Neural progenitor cell (in vitro differentiated cells): Measurements from ENCODE around the gene INSR. TPM values are rescaled to one million over a fixed set of nuclear protein-coding genes. Genes with fewer than 3 reads are reported as not detected.
A peak's percentile ranks its signal among the peaks of the same experiment; 100 is the strongest.

ENCODE experiments used
- DNase-seq: peaks from one replicate; pipeline ENCODE4 v3.0.0-alpha.2; 2016; ENCODE audit warnings: low spot score
- H2AFZ ChIP-seq: fragments of 200-600 bp; sonication (generic); replicated peaks from 2 replicates; pipeline ENCODE4 v1.6.1; 2016; ENCODE audit warnings: antibody characterized with exemption
- H3F3A ChIP-seq: fragments of 200-600 bp; sonication (generic); 2 replicates; pipeline ENCODE4 v1.6.1; 2016; ENCODE audit warnings: antibody characterized with exemption, low read depth
- H3K27ac ChIP-seq: fragments of 200-600 bp; sonication (generic); 2 replicates; pipeline ENCODE4 v1.5.1; 2016; ENCODE audit warnings: mild to moderate bottlenecking
- H3K27me3 ChIP-seq: fragments of 200-600 bp; sonication (generic); 2 replicates; pipeline ENCODE4 v1.6.1; 2016; ENCODE audit warnings: mild to moderate bottlenecking, moderate library complexity
- H3K36me3 ChIP-seq: fragments of 200-600 bp; sonication (generic); 2 replicates; pipeline ENCODE4 v1.5.1; 2016
- H3K4me1 ChIP-seq: fragments of 200-600 bp; sonication (generic); 2 replicates; pipeline ENCODE4 v1.6.1; 2016; ENCODE audit warnings: mixed run types
- H3K4me2 ChIP-seq: fragments of 200-600 bp; sonication (generic); 2 replicates; pipeline ENCODE4 v1.6.1; 2016
- H3K4me3 ChIP-seq: fragments of 200-600 bp; sonication (generic); 2 replicates; pipeline ENCODE4 v1.5.1; 2016
- H3K79me2 ChIP-seq: fragments of 200-600 bp; sonication (generic); 2 replicates; pipeline ENCODE4 v1.6.1; 2016; ENCODE audit warnings: low read depth
- H3K9ac ChIP-seq: fragments of 200-600 bp; sonication (generic); 2 replicates; pipeline ENCODE4 v1.6.1; 2016
- H3K9me3 ChIP-seq: fragments of 200-600 bp; sonication (generic); 2 replicates; pipeline ENCODE4 v1.5.1; 2016; ENCODE audit warnings: low read depth
- H4K20me1 ChIP-seq: fragments of 200-600 bp; sonication (generic); 2 replicates; pipeline ENCODE4 v1.6.1; 2016; ENCODE audit warnings: low read depth
- H3K27ac Mint-ChIP-seq: 3 replicates; pipeline ENCODE4 v1.8.0; 2021; ENCODE audit warnings: mixed read lengths
- H3K27me3 Mint-ChIP-seq: 2 replicates; pipeline ENCODE4 v1.8.0; 2022; ENCODE audit warnings: low read depth, mild to moderate bottlenecking, inconsistent platforms, moderate library complexity, mixed read lengths; ENCODE audit not compliant: insufficient read depth
- H3K36me3 Mint-ChIP-seq: 3 replicates; pipeline ENCODE4 v1.8.0; 2021; ENCODE audit warnings: mixed read lengths
- H3K4me1 Mint-ChIP-seq: 3 replicates; pipeline ENCODE4 v1.8.0; 2021; ENCODE audit warnings: mixed read lengths
- H3K4me3 Mint-ChIP-seq: 3 replicates; pipeline ENCODE4 v1.8.0; 2021; ENCODE audit warnings: mild to moderate bottlenecking, moderate library complexity, mixed read lengths
- H3K9me3 Mint-ChIP-seq: 3 replicates; pipeline ENCODE4 v1.8.0; 2020; ENCODE audit warnings: mixed read lengths
- EZH2 ChIP-seq: fragments of 200-600 bp; sonication (generic); IDR thresholded peaks from 2 replicates; pipeline ENCODE4 v1.6.1; 2017; ENCODE audit warnings: antibody characterized with exemption, mild to moderate bottlenecking, moderate library complexity
- EZH2phosphoT487 ChIP-seq: fragments of 200-600 bp; sonication (generic); IDR thresholded peaks from 2 replicates; pipeline ENCODE4 v1.6.1; 2017; ENCODE audit warnings: antibody characterized with exemption
- total RNA-seq: library from RNA; depleted of rRNA; stranded (reverse); fragments of >200 nt; gene quantifications from 2 replicates; pipeline ENCODE4 v1.2.3, GENCODE V29; 2015; ENCODE audit warnings: low replicate concordance
- TF ChIP-seq, protein P1 (sequence below): fragments of 200-600 bp; sonication (generic); IDR thresholded peaks from 2 replicates; pipeline ENCODE4 v1.5.1; 2017; ENCODE audit warnings: antibody characterized with exemption, mild to moderate bottlenecking

The INSR gene
- total RNA-seq, 1 donor from 2014 or later = 20.8 TPM

DNA sequence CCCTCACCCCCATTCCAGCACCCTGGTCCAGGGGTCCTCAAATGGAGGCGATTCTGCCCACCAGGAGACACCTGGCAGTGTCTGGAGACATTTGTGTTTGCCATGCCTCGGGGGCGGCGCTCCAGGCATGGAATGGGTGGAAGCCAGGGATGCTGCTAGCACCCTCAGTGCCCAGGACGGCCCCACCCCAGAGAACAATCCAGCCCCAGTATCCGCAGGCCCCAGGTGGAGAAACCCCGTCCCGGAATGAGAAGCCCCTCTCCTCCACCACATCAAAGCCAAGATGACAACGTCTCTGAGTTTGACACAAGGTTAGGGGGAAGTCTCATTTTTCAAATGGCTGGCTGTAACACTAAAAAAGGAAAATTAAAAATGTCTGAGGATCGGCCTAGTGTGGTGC, 68.5 kb downstream of the INSR start:
- H4K20me1 ChIP-seq = peaks cover 9% of the 10 kb centered on the region
- Mint-ChIP-seq H3K27me3 (peaks cover 5% of the 10 kb centered on the region), H3K9me3 (no peaks in the 10 kb centered on the region), H3K36me3 (no peaks in the 10 kb centered on the region), H3K27ac (no peak overlapping the region), H3K4me1 (no peaks in the 10 kb centered on the region), H3K4me3 (no peak overlapping the region)
- no peaks in the 10 kb centered on the region for H3K36me3 ChIP-seq
- H3K4me3 ChIP-seq = no peak overlapping the region
- no peak overlapping the region for H3K27ac ChIP-seq
- peaks cover 13% of the 10 kb centered on the region for H3K79me2 ChIP-seq
- H3F3A ChIP-seq = no peaks in the 10 kb centered on the region
- no peak overlapping the region for H3K9ac ChIP-seq
- no peak for DNase-seq
- H3K4me1 ChIP-seq = peaks cover 6% of the 10 kb centered on the region
- no peak overlapping the region for H2AFZ ChIP-seq
- no peaks in the 10 kb centered on the region for H3K27me3 ChIP-seq
- H3K4me2 ChIP-seq = no peak overlapping the region
- no peak for TF ChIP-seq EZH2phosphoT487
- TF ChIP-seq EZH2 = no peak
- TF ChIP-seq, protein P1, sequence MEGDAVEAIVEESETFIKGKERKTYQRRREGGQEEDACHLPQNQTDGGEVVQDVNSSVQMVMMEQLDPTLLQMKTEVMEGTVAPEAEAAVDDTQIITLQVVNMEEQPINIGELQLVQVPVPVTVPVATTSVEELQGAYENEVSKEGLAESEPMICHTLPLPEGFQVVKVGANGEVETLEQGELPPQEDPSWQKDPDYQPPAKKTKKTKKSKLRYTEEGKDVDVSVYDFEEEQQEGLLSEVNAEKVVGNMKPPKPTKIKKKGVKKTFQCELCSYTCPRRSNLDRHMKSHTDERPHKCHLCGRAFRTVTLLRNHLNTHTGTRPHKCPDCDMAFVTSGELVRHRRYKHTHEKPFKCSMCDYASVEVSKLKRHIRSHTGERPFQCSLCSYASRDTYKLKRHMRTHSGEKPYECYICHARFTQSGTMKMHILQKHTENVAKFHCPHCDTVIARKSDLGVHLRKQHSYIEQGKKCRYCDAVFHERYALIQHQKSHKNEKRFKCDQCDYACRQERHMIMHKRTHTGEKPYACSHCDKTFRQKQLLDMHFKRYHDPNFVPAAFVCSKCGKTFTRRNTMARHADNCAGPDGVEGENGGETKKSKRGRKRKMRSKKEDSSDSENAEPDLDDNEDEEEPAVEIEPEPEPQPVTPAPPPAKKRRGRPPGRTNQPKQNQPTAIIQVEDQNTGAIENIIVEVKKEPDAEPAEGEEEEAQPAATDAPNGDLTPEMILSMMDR = no peak
- H3K9me3 ChIP-seq = no peaks in the 10 kb centered on the region

DNA sequence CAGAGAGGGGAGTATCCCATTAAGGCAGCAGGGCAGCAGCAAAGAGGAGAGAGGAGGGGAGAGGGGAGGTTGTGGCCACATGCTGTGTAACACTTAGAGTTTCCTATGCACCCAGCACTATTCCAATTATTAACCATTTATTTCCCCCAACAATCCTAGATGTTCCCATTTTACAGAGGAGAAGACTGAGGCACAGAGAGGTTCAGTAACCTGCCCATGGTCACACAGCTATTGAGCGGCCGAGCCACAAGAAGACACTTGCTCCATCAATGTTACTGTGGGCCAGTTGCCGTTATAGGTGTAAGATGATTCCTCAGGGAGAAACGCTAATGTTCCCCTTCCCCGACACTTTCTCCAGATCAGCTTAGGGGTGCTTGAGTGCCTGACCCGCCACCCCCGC, 69.2 kb downstream of the INSR start:
- no peak overlapping the region for H3K4me2 ChIP-seq
- no peaks in the 10 kb centered on the region for H3K27me3 ChIP-seq
- Mint-ChIP-seq H3K27me3 (peaks cover 5% of the 10 kb centered on the region), H3K4me1 (no peaks in the 10 kb centered on the region), H3K36me3 (no peaks in the 10 kb centered on the region), H3K27ac (no peak overlapping the region), H3K9me3 (no peaks in the 10 kb centered on the region), H3K4me3 (no peak overlapping the region)
- no peak overlapping the region for H3K27ac ChIP-seq
- no peak for DNase-seq
- no peaks in the 10 kb centered on the region for H3K9me3 ChIP-seq
- no peaks in the 10 kb centered on the region for H3K36me3 ChIP-seq
- H3K9ac ChIP-seq = no peak overlapping the region
- peaks cover 6% of the 10 kb centered on the region for H3K4me1 ChIP-seq
- no peak overlapping the region for H2AFZ ChIP-seq
- no peaks in the 10 kb centered on the region for H3F3A ChIP-seq
- peaks cover 13% of the 10 kb centered on the region for H3K79me2 ChIP-seq
- no peak overlapping the region for H3K4me3 ChIP-seq
- peaks cover 9% of the 10 kb centered on the region for H4K20me1 ChIP-seq
- TF ChIP-seq, protein P1 = no peak
- TF ChIP-seq EZH2 (no peak), EZH2phosphoT487 (no peak)

DNA sequence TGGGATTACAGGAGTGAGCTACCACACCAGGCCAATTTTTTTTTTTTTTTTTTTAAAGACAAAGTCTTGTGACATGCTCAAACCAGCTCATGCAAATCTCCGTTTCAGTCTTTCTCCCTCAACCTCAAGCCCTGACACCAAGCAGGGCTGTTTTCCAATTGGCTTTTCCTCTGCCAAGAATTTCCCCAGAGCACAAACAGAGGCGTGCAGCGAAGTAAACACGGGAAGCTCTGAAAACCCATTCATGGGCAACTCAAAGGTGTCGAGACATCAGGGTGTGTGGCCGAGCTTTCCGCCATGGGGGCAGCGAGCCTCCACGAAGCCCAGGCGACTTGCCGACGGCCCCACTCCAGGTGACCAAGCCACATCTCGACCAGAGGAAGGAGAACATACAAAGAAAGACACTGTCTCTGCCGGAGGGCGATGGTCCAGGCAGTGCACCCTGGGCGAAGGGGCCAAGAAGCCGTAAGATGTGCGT, 70.0 kb downstream of the INSR start:
- H3K9ac ChIP-seq = no peak overlapping the region
- no peaks in the 10 kb centered on the region for H3K9me3 ChIP-seq
- TF ChIP-seq EZH2 (no peak), EZH2phosphoT487 (no peak)
- TF ChIP-seq, protein P1 = no peak
- H2AFZ ChIP-seq = no peak overlapping the region
- peaks cover 5% of the 10 kb centered on the region for H3K27me3 Mint-ChIP-seq
- H3K27ac Mint-ChIP-seq = peak overlapping the region; percentile 84
- no peak overlapping the region for H3K4me3 ChIP-seq
- H3K27me3 ChIP-seq = no peaks in the 10 kb centered on the region
- peaks cover 6% of the 10 kb centered on the region for H3K4me1 ChIP-seq
- no peaks in the 10 kb centered on the region for H3K4me1 Mint-ChIP-seq
- no peak overlapping the region for H3K4me3 Mint-ChIP-seq
- no peaks in the 10 kb centered on the region for H3K36me3 ChIP-seq
- H3K4me2 ChIP-seq = no peak overlapping the region
- peaks cover 9% of the 10 kb centered on the region for H4K20me1 ChIP-seq
- peak overlapping the region; percentile 29 for H3K27ac ChIP-seq
- no peaks in the 10 kb centered on the region for H3F3A ChIP-seq
- DNase-seq = no peak
- peaks cover 13% of the 10 kb centered on the region for H3K79me2 ChIP-seq
- H3K9me3 Mint-ChIP-seq = no peaks in the 10 kb centered on the region
- no peaks in the 10 kb centered on the region for H3K36me3 Mint-ChIP-seq
